Tibial artery (tissue), 4 donors: ENCODE data around the gene CEP20.
"Not testable (repeated sequence)": the region's sequence is repeated elsewhere in the genome, so short reads cannot be mapped to it uniquely, and the experiment has no call there.

ENCODE experiments used
- DNase-seq, 2 donors: peaks; one replicate each; pipeline ENCODE4 v3.0.0-alpha.2; 2019
- H3K27ac ChIP-seq, 2 donors: fragments of 200-600 bp; sonication (generic) in 1 of 2; 1 replicate in 1 of 2; 2 replicates in 1 of 2; pipeline ENCODE4 v1.5.1; 2018 to 2019; ENCODE audit warnings: mild to moderate bottlenecking in 1 of 2
- H3K27me3 ChIP-seq, 2 donors: fragments of 200-600 bp; sonication (generic) in 1 of 2; one replicate each; pipeline versions ENCODE4 v1.5.1 to v1.6.0; 2016 to 2019
- H3K36me3 ChIP-seq, 3 donors: fragments of 200-600 bp; sonication (generic) in 2 of 3; one replicate each; pipeline ENCODE4 v1.5.1; 2016 to 2019; ENCODE audit warnings: mild to moderate bottlenecking in 2 of 3
- H3K4me1 ChIP-seq, 4 donors: fragments of 200-600 bp; sonication (generic) in 2 of 4; 1 replicate in 3 of 4; 2 replicates in 1 of 4; pipeline ENCODE4 v1.5.1; 2016 to 2019
- H3K4me3 ChIP-seq, 2 donors: fragments of 200-600 bp; sonication (generic) in 1 of 2; 1 replicate in 1 of 2; 2 replicates in 1 of 2; pipeline ENCODE4 v1.5.1; 2018 to 2019; ENCODE audit warnings: mild to moderate bottlenecking in 2 of 2
- H3K9me3 ChIP-seq, 3 donors: fragments of 200-600 bp; sonication (generic) in 1 of 3; one replicate each; pipeline ENCODE4 v1.5.1; 2016 to 2019
- CTCF ChIP-seq, 2 experiments: fragments of 200-600 bp in 1 of 2; fragments of 450-650 bp in 1 of 2; IDR thresholded peaks; one replicate each; pipeline ENCODE4 v1.5.1; 2017 to 2019; ENCODE audit warnings: antibody characterized with exemption in 2 of 2, mild to moderate bottlenecking in 1 of 2, moderate library complexity in 1 of 2
- intact Hi-C: fragments of 100-400 bp; cut with DNase I; formaldehyde crosslinking; loops from one replicate; pipeline ENCODE4 v1.15.0; 2023; ENCODE audit warnings: low total_unique reads

Gene CEP20

GRCh38 chr16:15854061-15854460 is 34.3 kb downstream of the CEP20 start:
- Histone ChIP-seq H3K27ac (peak overlapping the region; percentile 89 to 97), H3K4me3 (peak overlapping the region; percentile 61 to 74), H3K4me1 (peaks cover 0 to 46% (median 27%) of the 10 kb centered on the region in 4 donors), H3K36me3 (peaks cover 0 to 26% (median 5%) of the 10 kb centered on the region in 3 donors), H3K27me3 (no peaks in the 10 kb centered on the region), H3K9me3 (no peaks in the 10 kb centered on the region)
- intact Hi-C loops = no loop called here
- DNase-seq = no peak
- no peak for TF ChIP-seq CTCF (IDR thresholded peaks at IDR 0.05)

GRCh38 chr16:15853021-15853420 is 35.4 kb downstream of the CEP20 start:
- no peak for TF ChIP-seq CTCF (IDR thresholded peaks at IDR 0.05)
- Histone ChIP-seq H3K4me3 (peak overlapping the region; percentile 61 to 74), H3K4me1 (peaks cover 0 to 49% (median 26%) of the 10 kb centered on the region in 4 donors), H3K27me3 (no peaks in the 10 kb centered on the region), H3K9me3 (no peaks in the 10 kb centered on the region), H3K36me3 (peaks cover 5 to 26% (median 5%) of the 10 kb centered on the region in 3 donors), H3K27ac (peak overlapping the region; percentile 89 to 97)
- intact Hi-C loops = no loop called here
- no peak for DNase-seq

GRCh38 chr16:15850555-15850954 is 37.8 kb downstream of the CEP20 start:
- H3K27me3 ChIP-seq, H3K9me3 ChIP-seq, DNase-seq, intact Hi-C loops: not testable (repeated sequence)
- peaks cover 5 to 35% (median 11%) of the 10 kb centered on the region in 3 donors for H3K36me3 ChIP-seq
- H3K4me3 ChIP-seq = peak overlapping the region; percentile 61 to 74
- H3K4me1 ChIP-seq = peaks cover 0 to 73% (median 31%) of the 10 kb centered on the region in 4 donors
- H3K27ac ChIP-seq = peak overlapping the region; percentile 89 to 97

- H3K4me1 ChIP-seq = peaks cover 0 to 85% (median 34%) of the 10 kb centered on the region in 4 donors
- TF ChIP-seq CTCF (IDR thresholded peaks at IDR 0.05) = no peak
- intact Hi-C loops = loop anchor here (5.0 kb wide), 1 partner anchor 77 kb away; no protein-coding TSS in a partner anchor
- no peaks in the 10 kb centered on the region for H3K9me3 ChIP-seq
- peak overlapping the region; percentile 61 to 74 for H3K4me3 ChIP-seq
- no peak for DNase-seq
- no peaks in the 10 kb centered on the region for H3K27me3 ChIP-seq
- peaks cover 5 to 42% (median 11%) of the 10 kb centered on the region in 3 donors for H3K36me3 ChIP-seq
- peak overlapping the region; percentile 89 to 97 for H3K27ac ChIP-seq
Observed at GRCh38 chr16:15849209-15849981, 39.0 kb downstream of the CEP20 start.

GRCh38 chr16:15847611-15848175 is 40.7 kb downstream of the CEP20 start:
- Histone ChIP-seq H3K36me3 (peaks cover 5 to 41% (median 11%) of the 10 kb centered on the region in 3 donors), H3K9me3 (no peaks in the 10 kb centered on the region), H3K27ac (peak overlapping the region; percentile 89 to 97), H3K4me3 (peak overlapping the region; percentile 61 to 74), H3K27me3 (no peaks in the 10 kb centered on the region), H3K4me1 (peaks cover 0 to 99% (median 45%) of the 10 kb centered on the region in 4 donors)
- DNase-seq = peak in 1 of 2 donors; percentile 58
- no peak for TF ChIP-seq CTCF (IDR thresholded peaks at IDR 0.05)
- intact Hi-C loops = loop anchor here (5.0 kb wide), 1 partner anchor 75 kb away; no protein-coding TSS in a partner anchor

- peaks cover 13 to 46% (median 16%) of the 10 kb centered on the region in 3 donors for H3K36me3 ChIP-seq
- H3K4me3 ChIP-seq = peak overlapping the region in 1 of 2 donors; percentile 61
- H3K27me3 ChIP-seq = no peaks in the 10 kb centered on the region
- peaks cover 0 to 100% (median 56%) of the 10 kb centered on the region in 4 donors for H3K4me1 ChIP-seq
- peak overlapping the region; percentile 89 to 97 for H3K27ac ChIP-seq
- peak in 1 of 2 donors; percentile 27 for DNase-seq
- intact Hi-C loops = loop anchor here (5.0 kb wide), 1 partner anchor 74 kb away; no protein-coding TSS in a partner anchor
- no peak for TF ChIP-seq CTCF (IDR thresholded peaks at IDR 0.05)
- no peaks in the 10 kb centered on the region for H3K9me3 ChIP-seq
Observed at GRCh38 chr16:15846510-15846909, 41.9 kb downstream of the CEP20 start.
